HG02571 (cell line): ENCODE results near the gene LTBP1.
"Not testable (repeated sequence)": the region's sequence is repeated elsewhere in the genome, so short reads cannot be mapped to it uniquely, and the experiment has no call there.

Experiments used
- ATAC-seq: cut with Tn5 transposase; IDR thresholded peaks from one replicate; pipeline ENCODE4 v1.9.1; 2021; ENCODE audit warnings: mild to moderate bottlenecking, moderate library complexity; ENCODE audit not compliant: unreplicated experiment

Gene LTBP1

DNA sequence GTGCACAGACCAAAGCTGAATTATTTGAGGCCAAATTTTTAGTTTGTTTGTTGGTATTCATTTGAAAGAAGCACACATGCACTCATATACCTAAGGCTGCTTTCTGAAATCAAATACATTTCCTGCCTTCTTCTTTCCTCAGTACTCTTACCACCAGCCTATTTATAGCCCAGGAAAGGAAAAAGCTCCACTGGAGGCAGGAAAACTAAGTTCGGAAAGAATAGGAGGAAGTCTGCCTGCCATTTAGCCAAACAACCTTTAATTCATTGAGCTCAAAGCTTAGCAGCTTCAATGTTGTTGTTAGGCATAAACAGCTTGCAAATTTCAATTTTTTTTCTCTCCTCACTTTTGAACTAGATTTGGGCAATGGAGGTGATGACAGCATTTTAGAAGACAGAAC, 489.3 kb downstream of the LTBP1 start:
- ATAC-seq = no peak

DNA sequence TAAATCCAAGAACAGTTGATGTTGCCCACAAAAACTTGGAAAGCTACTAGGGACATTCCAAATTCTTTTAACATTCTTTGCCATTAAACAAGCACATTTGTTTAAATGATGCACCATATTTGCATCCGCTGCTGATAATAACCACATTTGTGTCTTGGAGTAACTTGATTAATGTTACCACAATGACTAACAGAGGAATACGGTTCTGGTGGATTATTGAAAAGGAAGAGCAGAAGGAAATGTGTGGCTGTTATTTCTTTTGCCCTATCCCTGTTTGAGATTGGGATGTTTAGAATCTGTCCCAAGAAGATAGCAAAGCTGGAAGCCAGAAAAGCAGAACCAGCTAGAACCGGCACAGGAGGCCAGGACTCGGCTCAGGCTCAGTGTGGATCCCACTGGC, 490.5 kb downstream of the LTBP1 start:
- no peak for ATAC-seq

- ATAC-seq = no peak
Observed at GRCh38 chr2:33437815-33438214, 491.1 kb downstream of the LTBP1 start.

DNA sequence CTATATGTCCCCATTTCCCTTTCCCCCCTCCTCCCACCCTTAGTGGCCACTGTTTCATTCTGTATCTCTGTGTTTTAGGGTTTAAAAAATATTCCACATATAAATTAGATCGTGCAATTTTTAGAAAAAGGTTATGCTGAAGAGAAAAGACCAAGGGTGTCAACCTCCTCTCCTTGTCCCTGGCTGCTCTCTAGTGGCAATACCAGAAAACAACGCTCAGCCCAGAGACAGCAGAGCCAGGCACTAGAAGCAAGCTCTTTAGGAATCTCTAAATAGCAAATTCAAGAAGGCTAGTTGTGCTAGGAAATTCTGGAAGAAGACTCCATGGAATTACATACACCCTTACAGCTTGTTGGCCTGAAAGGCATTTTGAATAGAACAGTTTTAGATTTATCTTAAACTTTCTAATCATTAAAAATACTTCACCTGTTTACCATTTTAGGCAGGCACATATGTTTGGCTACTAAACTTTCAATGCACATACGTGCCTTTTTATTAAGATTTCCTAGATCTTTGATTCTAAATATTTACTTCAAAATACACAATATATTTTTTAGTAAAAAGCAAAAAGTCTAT, 494.6 kb downstream of the LTBP1 start:
- peak; percentile 76 for ATAC-seq

- not testable (repeated sequence) for ATAC-seq
Observed at GRCh38 chr2:33442052-33442451, 495.3 kb downstream of the LTBP1 start.

- ATAC-seq = no peak
Observed at GRCh38 chr2:33442528-33443079, 495.9 kb downstream of the LTBP1 start.

DNA sequence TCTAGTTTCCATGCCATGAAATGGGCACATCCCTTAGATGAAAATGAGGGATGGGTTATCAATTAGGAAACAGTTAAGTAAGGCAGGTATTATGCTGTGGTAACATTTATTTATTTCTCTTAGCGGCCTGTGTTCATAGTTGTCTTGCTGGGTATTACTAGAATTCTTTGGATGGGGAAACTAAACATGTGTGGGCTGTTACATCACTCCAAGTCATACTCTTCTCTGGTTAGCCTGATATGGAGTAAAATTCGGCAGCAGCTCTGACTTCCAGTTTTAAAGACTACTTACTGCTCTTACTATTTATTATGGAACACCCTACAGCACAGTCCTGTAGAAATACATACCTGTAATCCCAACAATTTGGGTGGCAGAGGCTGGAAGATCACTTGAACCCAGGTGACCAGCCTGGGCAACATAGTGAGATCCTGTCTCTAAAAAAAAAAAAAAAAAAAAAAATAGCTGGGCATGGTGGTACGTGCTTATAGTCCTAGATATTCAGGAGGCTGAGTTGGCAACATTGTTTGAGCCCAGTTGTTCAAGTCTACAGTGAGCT, 496.6 kb downstream of the LTBP1 start:
- no peak for ATAC-seq

GRCh38 chr2:33444967-33445366, 498.2 kb downstream of the LTBP1 start:
- no peak for ATAC-seq

GRCh38 chr2:33448220-33448899, 501.6 kb downstream of the LTBP1 start:
- no peak for ATAC-seq
